Activated CD4-positive, alpha-beta T cell treated with anti-CD3 and anti-CD28 coated beads, Interleukin-2, amount 10 ng/mL, durations not matched to agents 24 days and 14 days (primary cell): ENCODE data around the gene UBIAD1. TPM values are rescaled to one million over a fixed set of nuclear protein-coding genes. Genes with fewer than 3 reads are reported as not detected.
"Not testable (repeated sequence)": the region's sequence is repeated elsewhere in the genome, so short reads cannot be mapped to it uniquely, and the experiment has no call there.

Source experiments
- DNase-seq: peaks from one replicate; pipeline ENCODE4 v3.0.0; 2022
- H3K27ac Mint-ChIP-seq: one replicate; pipeline ENCODE4 v1.8.0; 2022; ENCODE audit warnings: mild to moderate bottlenecking, mixed read lengths
- H3K27me3 Mint-ChIP-seq: one replicate; pipeline ENCODE4 v1.8.0; 2022; ENCODE audit warnings: mixed read lengths
- H3K36me3 Mint-ChIP-seq: one replicate; pipeline ENCODE4 v1.8.0; 2022; ENCODE audit warnings: low read depth, mild to moderate bottlenecking, mixed read lengths
- H3K4me1 Mint-ChIP-seq: one replicate; pipeline ENCODE4 v1.8.0; 2021; ENCODE audit warnings: mixed read lengths
- H3K4me3 Mint-ChIP-seq: one replicate; pipeline ENCODE4 v1.8.0; 2022; ENCODE audit warnings: mild to moderate bottlenecking, moderate library complexity, mixed read lengths
- H3K9me3 Mint-ChIP-seq: one replicate; pipeline ENCODE4 v1.8.0; 2021; ENCODE audit warnings: mixed read lengths
- intact Hi-C: fragments of 100-400 bp; cut with micrococcal nuclease; formaldehyde crosslinking; loops from one replicate; pipeline ENCODE4 v1.15.1; 2023
- total RNA-seq: library from RNA; stranded (reverse); gene quantifications from 2 replicates; pipeline ENCODE4 v1.2.3, GENCODE V29; 2022

UBIAD1 gene
- total RNA-seq, 1 donor from 2014 or later: 32.4 TPM

GRCh38 chr1:11285883-11286734 lies 13.1 kb downstream of the UBIAD1 start:
- H3K27ac Mint-ChIP-seq: peak overlapping the region; percentile 59

GRCh38 chr1:11286735-11287410 lies 13.9 kb downstream of the UBIAD1 start:
- Mint-ChIP-seq H3K4me1 (peaks cover 52% of the 10 kb centered on the region), H3K36me3 (peaks cover 63% of the 10 kb centered on the region)
- intact Hi-C loops: no loop called here

More at GRCh38 chr1:11285883-11286734, 13.1 kb downstream of the UBIAD1 start:
- intact Hi-C loops: no loop called here
- no peaks in the 10 kb centered on the region for H3K27me3 Mint-ChIP-seq
- H3K9me3 Mint-ChIP-seq: peaks cover 4% of the 10 kb centered on the region
- peaks cover 66% of the 10 kb centered on the region for H3K36me3 Mint-ChIP-seq
- H3K4me3 Mint-ChIP-seq: no peak overlapping the region
- peaks cover 56% of the 10 kb centered on the region for H3K4me1 Mint-ChIP-seq
- DNase-seq: no peak

GRCh38 chr1:11289064-11289463 lies 16.1 kb downstream of the UBIAD1 start:
- Mint-ChIP-seq H3K36me3 (peaks cover 63% of the 10 kb centered on the region), H3K9me3 (peaks cover under 1% of the 10 kb centered on the region)

More at GRCh38 chr1:11286735-11287410, 13.9 kb downstream of the UBIAD1 start:
- no peak overlapping the region for H3K4me3 Mint-ChIP-seq
- no peaks in the 10 kb centered on the region for H3K27me3 Mint-ChIP-seq
- H3K9me3 Mint-ChIP-seq: peaks cover 4% of the 10 kb centered on the region
- H3K27ac Mint-ChIP-seq: no peak overlapping the region
- DNase-seq: no peak

GRCh38 chr1:11291049-11291448 lies 18.1 kb downstream of the UBIAD1 start:
- DNase-seq: no peak
- no peak overlapping the region for H3K4me3 Mint-ChIP-seq
- no peak overlapping the region for H3K27ac Mint-ChIP-seq
- intact Hi-C loops: no loop called here
- H3K36me3 Mint-ChIP-seq: peaks cover 58% of the 10 kb centered on the region
- peaks cover 43% of the 10 kb centered on the region for H3K4me1 Mint-ChIP-seq
- H3K9me3 Mint-ChIP-seq: no peaks in the 10 kb centered on the region
- no peaks in the 10 kb centered on the region for H3K27me3 Mint-ChIP-seq

More at GRCh38 chr1:11289064-11289463, 16.1 kb downstream of the UBIAD1 start:
- Mint-ChIP-seq H3K4me1 (peaks cover 45% of the 10 kb centered on the region), H3K27ac (no peak overlapping the region), H3K4me3 (no peak overlapping the region), H3K27me3 (no peaks in the 10 kb centered on the region)
- DNase-seq: no peak
- intact Hi-C loops: no loop called here

GRCh38 chr1:11293856-11294255 lies 20.9 kb downstream of the UBIAD1 start:
- H3K9me3 Mint-ChIP-seq: no peaks in the 10 kb centered on the region
- intact Hi-C loops: no loop called here
- no peaks in the 10 kb centered on the region for H3K27me3 Mint-ChIP-seq
- no peak overlapping the region for H3K4me3 Mint-ChIP-seq
- H3K4me1 Mint-ChIP-seq: peaks cover 46% of the 10 kb centered on the region
- H3K36me3 Mint-ChIP-seq: peaks cover 44% of the 10 kb centered on the region
- no peak for DNase-seq
- no peak overlapping the region for H3K27ac Mint-ChIP-seq

GRCh38 chr1:11294951-11295350 lies 22.0 kb downstream of the UBIAD1 start:
- no peaks in the 10 kb centered on the region for H3K9me3 Mint-ChIP-seq

GRCh38 chr1:11295905-11296304 lies 22.9 kb downstream of the UBIAD1 start:
- H3K27ac Mint-ChIP-seq: no peak overlapping the region
- no peaks in the 10 kb centered on the region for H3K9me3 Mint-ChIP-seq
- H3K36me3 Mint-ChIP-seq: peaks cover 33% of the 10 kb centered on the region
- H3K4me3 Mint-ChIP-seq: no peak overlapping the region
- peaks cover 40% of the 10 kb centered on the region for H3K4me1 Mint-ChIP-seq
- H3K27me3 Mint-ChIP-seq: no peaks in the 10 kb centered on the region
- intact Hi-C loops: no loop called here
- no peak for DNase-seq

More at GRCh38 chr1:11294951-11295350, 22.0 kb downstream of the UBIAD1 start:
- Mint-ChIP-seq H3K27ac (peak overlapping the region; percentile 70), H3K4me1 (peaks cover 46% of the 10 kb centered on the region), H3K36me3 (peaks cover 39% of the 10 kb centered on the region), H3K4me3 (peak overlapping the region; percentile 36), H3K27me3 (no peaks in the 10 kb centered on the region)
- intact Hi-C loops: no loop called here
- peak; percentile 65 for DNase-seq

GRCh38 chr1:11297774-11298173 lies 24.8 kb downstream of the UBIAD1 start:
- intact Hi-C loops, H3K4me3 Mint-ChIP-seq, H3K27me3 Mint-ChIP-seq, H3K27ac Mint-ChIP-seq, H3K9me3 Mint-ChIP-seq, DNase-seq: not testable (repeated sequence)
- H3K4me1 Mint-ChIP-seq: peaks cover 30% of the 10 kb centered on the region
- peaks cover 21% of the 10 kb centered on the region for H3K36me3 Mint-ChIP-seq

- DNase-seq: no peak
Measured at GRCh38 chr1:11298390-11299224, 25.6 kb downstream of the UBIAD1 start.

GRCh38 chr1:11299225-11299574 lies 26.2 kb downstream of the UBIAD1 start:
- Mint-ChIP-seq H3K27ac (peak overlapping the region; percentile 27), H3K36me3 (peaks cover 14% of the 10 kb centered on the region)
- intact Hi-C loops: no loop called here

More at GRCh38 chr1:11298390-11299224, 25.6 kb downstream of the UBIAD1 start:
- no peak overlapping the region for H3K4me3 Mint-ChIP-seq
- intact Hi-C loops: no loop called here
- peak overlapping the region; percentile 46 for H3K27ac Mint-ChIP-seq
- H3K4me1 Mint-ChIP-seq: peaks cover 26% of the 10 kb centered on the region
- H3K36me3 Mint-ChIP-seq: peaks cover 14% of the 10 kb centered on the region
- no peaks in the 10 kb centered on the region for H3K9me3 Mint-ChIP-seq
- H3K27me3 Mint-ChIP-seq: no peaks in the 10 kb centered on the region

GRCh38 chr1:11301601-11302000 lies 28.6 kb downstream of the UBIAD1 start:
- H3K4me1 Mint-ChIP-seq: peaks cover 8% of the 10 kb centered on the region

More at GRCh38 chr1:11299225-11299574, 26.2 kb downstream of the UBIAD1 start:
- H3K27me3 Mint-ChIP-seq: no peaks in the 10 kb centered on the region
- H3K4me1 Mint-ChIP-seq: peaks cover 26% of the 10 kb centered on the region
- H3K4me3 Mint-ChIP-seq: no peak overlapping the region
- no peak for DNase-seq
- H3K9me3 Mint-ChIP-seq: no peaks in the 10 kb centered on the region

GRCh38 chr1:11302366-11302765 lies 29.4 kb downstream of the UBIAD1 start:
- Mint-ChIP-seq H3K27me3 (peaks cover 1% of the 10 kb centered on the region), H3K4me3 (no peak overlapping the region), H3K27ac (no peak overlapping the region), H3K9me3 (no peaks in the 10 kb centered on the region), H3K36me3 (no peaks in the 10 kb centered on the region), H3K4me1 (peaks cover 5% of the 10 kb centered on the region)
- no peak for DNase-seq
- intact Hi-C loops: no loop called here

More at GRCh38 chr1:11301601-11302000, 28.6 kb downstream of the UBIAD1 start:
- H3K27me3 Mint-ChIP-seq: no peaks in the 10 kb centered on the region
- H3K9me3 Mint-ChIP-seq: no peaks in the 10 kb centered on the region
- intact Hi-C loops: no loop called here
- H3K4me3 Mint-ChIP-seq: no peak overlapping the region
- peaks cover 2% of the 10 kb centered on the region for H3K36me3 Mint-ChIP-seq
- peak overlapping the region; percentile 41 for H3K27ac Mint-ChIP-seq
- no peak for DNase-seq

- H3K4me3 Mint-ChIP-seq, H3K27ac Mint-ChIP-seq, H3K27me3 Mint-ChIP-seq, DNase-seq, H3K9me3 Mint-ChIP-seq, intact Hi-C loops, H3K36me3 Mint-ChIP-seq, H3K4me1 Mint-ChIP-seq: not testable (repeated sequence)
Measured at GRCh38 chr1:11305516-11305915, 32.5 kb downstream of the UBIAD1 start.
